ENCODE measurements around the gene SLC34A3. TPM values are rescaled to one million over a fixed set of nuclear protein-coding genes. Genes with fewer than 3 reads are reported as not detected.
"Not testable (repeated sequence)": the region's sequence is repeated elsewhere in the genome, so short reads cannot be mapped to it uniquely, and the experiment has no call there.

The SLC34A3 gene
- total RNA-seq, 2 experiments from 2014 or later = not detected

DNA sequence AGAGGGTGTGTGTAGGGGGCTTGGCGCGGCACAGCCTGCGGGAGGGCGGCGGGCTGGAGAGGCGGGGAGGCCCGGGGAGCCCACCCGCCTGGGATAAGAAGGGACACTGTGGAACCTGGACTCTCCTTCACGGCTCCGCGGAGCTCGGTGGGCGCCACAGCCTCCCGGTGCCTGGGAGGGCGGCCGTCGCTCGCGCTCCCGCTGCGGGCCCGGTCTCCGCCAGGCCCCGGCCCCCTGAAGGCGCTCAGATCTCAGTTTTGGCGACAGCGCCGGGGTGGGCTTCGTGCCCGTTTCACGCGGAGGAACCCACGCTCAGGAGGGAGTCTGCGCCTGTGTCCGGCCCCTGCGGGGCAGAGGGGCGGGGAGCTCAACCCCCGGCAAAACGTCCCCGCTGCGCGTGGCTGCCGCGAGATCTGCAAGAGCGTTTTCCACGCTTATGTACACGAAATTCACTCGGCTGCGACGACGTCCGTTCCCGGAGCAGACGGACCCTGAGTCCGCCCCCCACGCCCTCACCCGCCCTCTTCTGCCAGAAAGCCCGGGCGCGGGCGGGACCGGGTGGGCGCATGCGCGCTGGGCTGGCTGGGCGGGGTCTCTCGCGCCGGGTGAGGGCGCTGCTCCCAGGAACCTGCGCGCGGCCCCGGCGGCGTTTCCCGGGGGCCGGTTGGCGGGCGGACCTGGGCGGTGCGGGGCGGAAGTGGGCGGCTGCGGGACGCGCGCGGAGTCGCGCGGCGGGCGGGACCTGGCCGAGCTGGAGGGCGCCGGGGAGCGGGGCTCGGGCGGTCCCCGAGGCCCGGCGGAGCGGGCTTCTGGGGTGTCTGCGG lies 24.1 kb downstream of the SLC34A3 start, which contains the start of gene NELFB:
Gene NELFB, plus strand, starts transcription at position 704 of the 824 bp plus-strand sequence.
- peak within 1 kb of the TSS; percentile 83 for H3K27ac Mint-ChIP-seq
- H3K4me3 Mint-ChIP-seq = peak within 1 kb of the TSS; percentile 89
- H3K36me3 Mint-ChIP-seq (ENCODE audit: low read depth) = peaks cover 23% of the 10 kb centered on the region
- H3K4me1 Mint-ChIP-seq = peaks cover 18% of the 10 kb centered on the region
- peaks cover 3% of the 10 kb centered on the region for H3K27me3 Mint-ChIP-seq
- POLR2A ChIA-PET = interaction anchor here (0.9 to 12.2 kb wide), 11 partner anchors 13 to 207 kb away, joined by 3 to 251 read pairs (median 4); partner anchors contain the start of genes CYSRT1, NDOR1, TMEM203 and TOR4A
- H3K9me3 Mint-ChIP-seq = no peaks in the 10 kb centered on the region
- CTCF ChIA-PET = interaction anchor here (0.7 to 2.6 kb wide), 7 partner anchors 10 to 220 kb away, joined by 3 to 12 read pairs (median 4); partner anchors contain the start of gene TUBB4B
- peak; percentile 96 for DNase-seq

DNA sequence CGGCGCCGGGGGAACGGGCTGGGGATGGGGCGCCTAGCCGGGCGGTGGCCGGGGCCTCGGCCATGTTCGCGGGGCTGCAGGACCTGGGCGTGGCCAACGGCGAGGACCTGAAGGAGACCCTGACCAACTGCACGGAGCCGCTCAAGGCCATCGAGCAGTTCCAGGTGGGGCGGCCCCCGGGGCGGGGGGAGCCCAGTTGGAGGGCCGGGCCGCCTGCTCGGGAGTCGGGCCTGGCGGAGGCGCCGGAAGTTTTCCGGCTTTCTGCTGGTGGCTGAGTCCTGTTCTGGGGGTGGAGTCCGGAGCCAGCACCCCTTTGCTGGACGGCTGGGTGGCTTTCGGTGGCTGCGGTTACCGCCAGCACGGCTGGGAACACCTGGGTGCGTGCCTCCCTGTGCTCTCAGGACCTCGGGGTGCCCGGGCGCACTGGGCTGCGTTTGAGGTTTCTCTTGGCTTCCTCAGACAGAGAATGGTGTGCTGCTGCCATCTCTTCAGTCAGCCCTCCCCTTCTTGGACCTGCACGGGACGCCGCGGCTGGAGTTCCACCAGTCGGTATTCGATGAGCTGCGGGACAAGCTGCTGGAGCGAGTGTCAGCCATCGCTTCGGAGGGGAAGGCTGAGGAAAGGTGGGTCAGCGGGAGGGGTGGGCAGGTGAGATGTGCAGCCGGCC lies 24.9 kb downstream of the SLC34A3 start:
- Mint-ChIP-seq H3K27me3 (peaks cover 3% of the 10 kb centered on the region), H3K36me3 (ENCODE audit: low read depth) (peaks cover 23% of the 10 kb centered on the region), H3K9me3 (no peaks in the 10 kb centered on the region), H3K27ac (peak overlapping the region; percentile 83), H3K4me3 (peak overlapping the region; percentile 89), H3K4me1 (peaks cover 18% of the 10 kb centered on the region)
- POLR2A ChIA-PET = interaction anchor here (0.7 to 12.2 kb wide), 12 partner anchors 8 to 221 kb away, joined by 3 to 251 read pairs (median 4); partner anchors contain the start of genes CYSRT1, NDOR1, TMEM203 and TOR4A
- CTCF ChIA-PET = interaction anchor here (1.1 to 2.6 kb wide), 5 partner anchors 9 to 221 kb away, joined by 3 to 12 read pairs (median 8); partner anchors contain the start of gene TUBB4B
- DNase-seq = peak; percentile 47

DNA sequence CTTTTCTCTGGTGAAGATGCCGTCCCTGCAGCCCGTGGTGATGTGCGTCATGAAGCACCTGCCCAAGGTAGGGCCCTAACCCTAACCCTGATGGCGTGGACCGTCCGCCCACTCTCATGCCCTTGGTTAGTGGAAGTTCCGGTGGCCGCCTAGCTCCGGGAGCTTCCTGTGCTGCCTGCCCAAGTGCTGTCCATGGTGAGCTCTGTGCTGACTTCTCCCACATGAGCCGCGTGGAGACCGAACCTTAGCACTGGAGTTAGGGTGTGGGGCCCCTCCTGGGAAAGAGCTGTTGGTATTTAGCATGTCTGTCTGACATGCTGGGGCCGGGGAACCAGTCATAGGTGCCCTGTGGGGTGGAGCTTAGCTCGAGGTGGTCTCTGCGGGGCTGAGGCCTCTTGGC lies 25.7 kb downstream of the SLC34A3 start:
- H3K27me3 Mint-ChIP-seq = peaks cover 3% of the 10 kb centered on the region
- ChIA-PET CTCF (interaction anchor here (1.4 to 1.5 kb wide), 2 partner anchors 9 to 15 kb away, joined by 3 to 4 read pairs; partner anchors contain the start of gene TUBB4B), POLR2A (interaction anchor here (0.7 to 12.2 kb wide), 10 partner anchors 9 to 222 kb away, joined by 3 to 251 read pairs (median 4); partner anchors contain the start of genes CYSRT1, TOR4A and TUBB4B)
- peaks cover 18% of the 10 kb centered on the region for H3K4me1 Mint-ChIP-seq
- H3K27ac Mint-ChIP-seq = no peak overlapping the region
- peak overlapping the region; percentile 89 for H3K4me3 Mint-ChIP-seq
- H3K36me3 Mint-ChIP-seq (ENCODE audit: low read depth) = peaks cover 23% of the 10 kb centered on the region
- DNase-seq = no peak
- no peaks in the 10 kb centered on the region for H3K9me3 Mint-ChIP-seq

DNA sequence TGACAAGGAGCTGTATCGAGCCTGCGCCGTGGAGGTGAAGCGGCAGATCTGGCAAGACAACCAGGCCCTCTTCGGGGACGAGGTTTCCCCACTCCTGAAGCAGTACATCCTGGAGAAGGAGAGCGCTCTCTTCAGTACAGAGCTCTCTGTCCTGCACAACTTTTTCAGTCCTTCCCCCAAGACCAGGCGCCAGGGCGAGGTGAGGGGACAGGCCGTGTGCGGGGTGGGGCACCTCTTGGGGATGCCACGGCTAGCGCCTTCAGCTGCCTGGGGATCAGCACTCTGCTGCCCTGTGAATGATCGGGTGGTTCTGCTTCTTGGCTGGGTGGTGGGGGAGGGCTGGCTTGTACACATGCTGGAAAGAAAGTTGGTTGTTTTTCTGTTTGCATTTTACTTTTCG lies 26.2 kb downstream of the SLC34A3 start:
- H3K27ac Mint-ChIP-seq = no peak overlapping the region
- POLR2A ChIA-PET = interaction anchor here (0.9 to 12.2 kb wide), 4 partner anchors 15 to 26 kb away, joined by 4 to 251 read pairs (median 9); partner anchors contain the start of genes TOR4A and TUBB4B
- CTCF ChIA-PET = interaction anchor here (1.4 kb wide), 1 partner anchor 16 kb away, joined by 3 read pairs; the partner anchor contains the start of gene TUBB4B
- H3K27me3 Mint-ChIP-seq = peaks cover 3% of the 10 kb centered on the region
- H3K36me3 Mint-ChIP-seq (ENCODE audit: low read depth) = peaks cover 27% of the 10 kb centered on the region
- peak overlapping the region; percentile 89 for H3K4me3 Mint-ChIP-seq
- peaks cover 18% of the 10 kb centered on the region for H3K4me1 Mint-ChIP-seq
- no peaks in the 10 kb centered on the region for H3K9me3 Mint-ChIP-seq
- DNase-seq = no peak

DNA sequence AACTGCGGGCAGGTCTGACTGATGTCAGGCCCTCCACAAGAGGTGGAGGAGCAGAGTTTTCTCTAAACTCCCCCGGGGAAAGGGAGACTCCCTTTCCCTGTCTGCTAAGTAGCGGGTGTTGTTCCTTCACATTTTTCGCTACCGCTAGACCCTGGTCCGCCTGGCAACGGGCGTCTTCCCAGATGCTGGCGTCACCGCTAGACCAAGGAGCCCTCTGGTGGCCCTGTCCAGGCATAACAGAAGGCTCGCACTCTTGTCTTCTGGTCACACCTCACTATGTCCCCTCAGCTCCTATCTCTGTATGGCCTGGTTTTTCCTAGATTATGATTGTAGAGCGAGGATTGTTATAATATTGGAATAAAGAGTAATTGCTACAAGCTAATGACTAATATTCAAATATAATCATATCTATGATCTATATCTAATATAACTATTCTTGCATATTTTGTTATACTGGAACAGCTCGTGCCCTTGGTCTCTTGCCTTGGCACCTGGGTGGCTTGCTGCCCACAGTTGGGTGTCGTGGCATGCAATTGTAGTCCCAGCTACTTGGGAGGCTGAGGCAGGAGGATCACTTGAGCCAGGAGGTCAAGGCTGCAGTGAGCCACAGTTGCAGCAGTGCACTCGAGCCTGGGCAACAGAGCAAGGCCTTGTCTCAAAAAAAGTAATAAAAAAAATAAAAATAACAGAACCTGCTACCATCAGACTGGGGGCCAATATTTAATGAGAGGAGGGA lies 31.6 kb downstream of the SLC34A3 start:
- H3K4me3 Mint-ChIP-seq, DNase-seq, H3K27me3 Mint-ChIP-seq, H3K27ac Mint-ChIP-seq, H3K9me3 Mint-ChIP-seq, POLR2A ChIA-PET, H3K4me1 Mint-ChIP-seq: not testable (repeated sequence)
- H3K36me3 Mint-ChIP-seq (ENCODE audit: low read depth) = peaks cover 30% of the 10 kb centered on the region
- CTCF ChIA-PET = interaction anchor here (1.2 kb wide), 1 partner anchor 15 kb away, joined by 4 read pairs; the partner anchor contains the start of gene TOR4A

DNA sequence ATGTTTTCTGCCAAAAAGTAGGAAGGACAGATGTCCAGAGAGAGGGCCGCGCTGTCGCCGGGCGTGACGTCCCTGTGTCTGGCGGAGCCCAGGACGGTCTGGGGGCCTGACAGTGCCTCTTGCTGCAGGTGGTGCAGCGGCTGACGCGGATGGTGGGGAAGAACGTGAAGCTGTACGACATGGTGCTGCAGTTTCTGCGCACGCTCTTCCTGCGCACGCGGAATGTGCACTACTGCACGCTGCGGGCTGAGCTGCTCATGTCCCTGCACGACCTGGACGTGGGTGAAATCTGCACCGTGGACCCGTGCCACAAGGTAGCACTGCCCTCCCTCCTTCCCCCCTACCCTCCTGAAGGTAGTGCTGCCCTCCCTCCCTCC lies 32.2 kb downstream of the SLC34A3 start:
- CTCF ChIA-PET = interaction anchor here (1.2 kb wide), 1 partner anchor 15 kb away, joined by 4 read pairs; the partner anchor contains the start of gene TOR4A
- H3K9me3 Mint-ChIP-seq = no peaks in the 10 kb centered on the region

DNA sequence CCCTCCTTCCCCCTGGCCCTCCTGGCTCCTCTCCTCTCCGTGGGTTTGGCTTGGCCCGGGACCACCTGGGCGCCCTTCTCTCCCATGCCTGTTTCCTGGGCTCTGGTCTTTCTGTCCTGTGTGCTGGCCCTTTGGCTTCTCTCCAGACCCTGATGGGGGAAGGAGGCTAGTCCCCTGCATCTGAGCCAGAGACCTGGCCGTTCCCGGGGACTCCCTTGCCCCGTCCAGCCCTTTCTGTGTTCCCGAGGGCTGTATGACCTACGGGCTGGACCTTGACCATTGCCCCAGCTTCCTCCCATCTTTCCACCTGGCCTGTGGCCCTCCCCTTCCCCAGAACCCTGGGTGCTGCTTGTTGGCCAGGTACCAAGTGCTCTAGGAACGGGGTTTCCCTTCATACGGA lies 32.8 kb downstream of the SLC34A3 start:
- Mint-ChIP-seq H3K4me3 (no peak overlapping the region), H3K36me3 (ENCODE audit: low read depth) (peaks cover 34% of the 10 kb centered on the region), H3K27me3 (no peaks in the 10 kb centered on the region), H3K9me3 (no peaks in the 10 kb centered on the region), H3K27ac (no peak overlapping the region), H3K4me1 (no peaks in the 10 kb centered on the region)
- DNase-seq = no peak
- CTCF ChIA-PET = no interaction called here
- POLR2A ChIA-PET = no interaction called here

More for the DNA sequence above, 32.2 kb downstream of the SLC34A3 start:
- H3K4me3 Mint-ChIP-seq = no peak overlapping the region
- POLR2A ChIA-PET = no interaction called here
- peaks cover 33% of the 10 kb centered on the region for H3K36me3 Mint-ChIP-seq (ENCODE audit: low read depth)
- no peaks in the 10 kb centered on the region for H3K27me3 Mint-ChIP-seq
- no peaks in the 10 kb centered on the region for H3K4me1 Mint-ChIP-seq
- no peak overlapping the region for H3K27ac Mint-ChIP-seq
- no peak for DNase-seq

DNA sequence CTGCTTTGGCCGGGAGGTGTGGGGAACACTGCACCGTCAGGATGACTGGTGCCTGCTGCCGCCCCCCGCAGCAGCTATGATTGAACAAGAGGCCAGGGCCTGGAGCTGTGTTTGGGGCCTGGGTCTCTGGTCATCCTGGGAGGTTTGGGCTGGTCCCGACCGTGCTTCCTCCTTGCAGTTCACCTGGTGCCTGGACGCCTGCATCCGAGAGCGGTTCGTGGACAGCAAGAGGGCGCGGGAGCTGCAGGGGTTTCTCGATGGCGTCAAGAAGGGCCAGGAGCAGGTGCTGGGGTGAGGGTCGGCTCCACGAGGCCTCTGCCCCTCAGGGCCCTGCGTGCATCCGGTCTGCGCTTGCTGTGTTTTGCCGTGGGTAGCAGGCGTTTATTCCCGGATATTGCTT lies 33.4 kb downstream of the SLC34A3 start:
- no peaks in the 10 kb centered on the region for H3K9me3 Mint-ChIP-seq
- no peak overlapping the region for H3K4me3 Mint-ChIP-seq
- DNase-seq = no peak
- ChIA-PET POLR2A (no interaction called here), CTCF (interaction anchor here (1.6 kb wide), 1 partner anchor 8 kb away, joined by 4 read pairs; the partner anchor contains the start of gene NELFB)
- H3K27me3 Mint-ChIP-seq = no peaks in the 10 kb centered on the region
- peaks cover 35% of the 10 kb centered on the region for H3K36me3 Mint-ChIP-seq (ENCODE audit: low read depth)
- no peak overlapping the region for H3K27ac Mint-ChIP-seq
- H3K4me1 Mint-ChIP-seq = peaks cover 2% of the 10 kb centered on the region

DNA sequence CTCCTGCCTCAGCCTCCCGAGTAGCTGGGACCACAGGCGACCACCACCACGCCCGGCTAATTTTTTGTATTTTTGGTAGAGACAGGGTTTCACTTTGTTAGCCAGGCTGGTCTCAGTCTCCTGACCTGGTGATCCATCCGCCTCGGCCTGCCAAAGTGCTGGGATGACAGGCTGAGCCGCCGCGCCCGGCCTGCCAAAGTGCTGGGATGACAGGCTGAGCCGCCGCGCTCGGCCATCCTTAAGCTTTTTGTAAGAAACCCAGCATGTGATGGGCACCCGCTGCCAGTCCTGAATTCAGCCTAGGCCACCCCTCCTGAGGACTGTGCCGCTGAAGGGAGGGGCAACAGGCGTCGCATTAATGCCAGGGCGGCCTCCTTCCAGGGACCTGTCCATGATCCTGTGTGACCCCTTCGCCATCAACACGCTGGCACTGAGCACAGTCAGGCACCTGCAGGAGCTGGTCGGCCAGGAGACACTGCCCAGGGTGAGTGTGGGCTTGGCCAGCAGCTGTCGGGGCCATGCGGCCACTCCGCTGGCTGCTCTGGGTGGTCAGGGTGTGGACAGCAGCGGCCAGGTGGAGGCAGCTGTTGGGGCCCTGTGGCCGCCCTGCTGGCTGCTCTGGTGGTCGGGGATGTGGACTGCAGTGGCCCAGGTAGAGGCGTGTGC lies 34.9 kb downstream of the SLC34A3 start:
- Mint-ChIP-seq H3K27me3 (no peaks in the 10 kb centered on the region), H3K4me3 (no peak overlapping the region), H3K36me3 (ENCODE audit: low read depth) (peaks cover 40% of the 10 kb centered on the region), H3K4me1 (peaks cover 5% of the 10 kb centered on the region), H3K9me3 (no peaks in the 10 kb centered on the region), H3K27ac (no peak overlapping the region)
- POLR2A ChIA-PET = interaction anchor here (1.8 kb wide), 1 partner anchor 11 kb away, joined by 5 read pairs; the partner anchor contains the start of gene TOR4A
- no peak for DNase-seq
- CTCF ChIA-PET = interaction anchor here (1.3 to 1.6 kb wide), 2 partner anchors 10 to 29 kb away, joined by 4 read pairs; partner anchors contain the start of gene NELFB

DNA sequence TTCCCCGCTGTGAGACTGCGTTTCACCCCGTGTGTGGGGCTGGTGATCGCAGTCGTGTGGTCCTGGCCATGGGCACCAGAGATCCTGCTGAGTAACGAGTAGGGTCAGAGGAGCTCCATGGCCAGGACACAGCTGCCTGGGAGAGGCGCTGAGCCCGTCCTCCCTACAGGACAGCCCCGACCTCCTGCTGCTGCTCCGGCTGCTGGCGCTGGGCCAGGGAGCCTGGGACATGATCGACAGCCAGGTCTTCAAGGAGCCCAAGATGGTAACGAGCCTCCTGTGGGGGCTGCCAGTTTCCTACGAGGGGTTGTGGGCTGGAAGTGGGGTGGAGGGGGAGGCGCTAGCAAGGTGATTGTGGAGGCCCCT lies 35.4 kb downstream of the SLC34A3 start:
- ChIA-PET CTCF (interaction anchor here (1.3 kb wide), 1 partner anchor 30 kb away, joined by 4 read pairs; no protein-coding TSS in a partner anchor), POLR2A (interaction anchor here (1.2 to 1.8 kb wide), 2 partner anchors 11 to 25 kb away, joined by 3 to 5 read pairs; partner anchors contain the start of genes TOR4A and TUBB4B)
- H3K36me3 Mint-ChIP-seq (ENCODE audit: low read depth) = peaks cover 40% of the 10 kb centered on the region
- no peak overlapping the region for H3K27ac Mint-ChIP-seq
- H3K4me1 Mint-ChIP-seq = peaks cover 8% of the 10 kb centered on the region
- no peaks in the 10 kb centered on the region for H3K9me3 Mint-ChIP-seq
- DNase-seq = no peak
- H3K27me3 Mint-ChIP-seq = no peaks in the 10 kb centered on the region
- no peak overlapping the region for H3K4me3 Mint-ChIP-seq

DNA sequence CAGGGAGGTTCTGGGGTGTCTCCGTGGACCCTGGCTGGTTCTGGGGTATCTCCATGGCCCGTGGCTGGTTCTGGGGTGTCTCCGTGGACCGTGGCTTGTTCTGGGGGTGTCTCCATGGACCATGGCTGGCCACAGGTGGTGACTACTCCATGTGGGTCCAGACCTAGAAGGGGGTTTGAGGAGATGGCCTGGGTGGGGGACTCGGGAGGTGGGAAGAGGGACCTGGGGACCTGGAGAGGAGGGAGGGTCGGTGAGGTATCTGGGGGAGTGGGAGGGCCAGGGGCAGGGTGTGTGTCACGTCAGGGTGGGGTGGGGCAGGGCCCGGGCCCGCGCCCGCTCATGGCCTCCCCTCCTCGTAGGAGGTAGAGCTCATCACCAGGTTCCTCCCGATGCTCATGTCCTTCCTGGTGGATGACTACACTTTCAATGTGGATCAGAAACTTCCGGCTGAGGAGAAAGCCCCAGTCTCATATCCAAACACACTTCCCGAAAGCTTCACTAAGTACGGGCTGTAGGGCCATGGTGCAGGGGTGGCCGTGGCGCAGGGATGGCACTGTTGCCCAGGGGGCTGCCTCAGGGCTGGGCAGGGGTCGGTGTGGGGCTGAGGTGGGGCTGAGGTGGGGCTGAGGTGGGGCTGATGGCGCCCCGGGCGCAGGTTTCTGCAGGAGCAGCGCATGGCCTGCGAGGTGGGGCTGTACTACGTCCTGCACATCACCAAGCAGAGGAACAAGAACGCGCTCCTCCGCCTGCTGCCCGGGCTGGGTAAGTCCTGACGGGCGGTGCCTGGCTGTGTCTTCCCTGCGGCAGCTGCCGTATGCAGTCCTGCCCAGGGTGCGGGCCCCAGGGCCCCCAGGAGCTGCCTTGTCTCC lies 36.1 kb downstream of the SLC34A3 start:
- no peak overlapping the region for H3K27ac Mint-ChIP-seq
- H3K4me3 Mint-ChIP-seq = no peak overlapping the region
- H3K4me1 Mint-ChIP-seq = peaks cover 12% of the 10 kb centered on the region
- no peaks in the 10 kb centered on the region for H3K27me3 Mint-ChIP-seq
- no peak for DNase-seq
- no peaks in the 10 kb centered on the region for H3K9me3 Mint-ChIP-seq
- CTCF ChIA-PET = interaction anchor here (0.7 to 1.3 kb wide), 3 partner anchors 10 to 30 kb away, joined by 4 to 6 read pairs (median 4); no protein-coding TSS in a partner anchor
- POLR2A ChIA-PET = interaction anchor here (1.2 to 1.8 kb wide), 3 partner anchors 10 to 26 kb away, joined by 3 to 5 read pairs (median 3); partner anchors contain the start of genes TOR4A and TUBB4B
- peaks cover 40% of the 10 kb centered on the region for H3K36me3 Mint-ChIP-seq (ENCODE audit: low read depth)
